ENCODE measurements around the gene IQCE. TPM values are rescaled to one million over a fixed set of nuclear protein-coding genes. Genes with fewer than 3 reads are reported as not detected.
"Not testable (repeated sequence)": the region's sequence is repeated elsewhere in the genome, so short reads cannot be mapped to it uniquely, and the experiment has no call there.

IQCE gene
- total and polyA plus RNA-seq, 2 donors, result 8.9 to 9.3 TPM

DNA sequence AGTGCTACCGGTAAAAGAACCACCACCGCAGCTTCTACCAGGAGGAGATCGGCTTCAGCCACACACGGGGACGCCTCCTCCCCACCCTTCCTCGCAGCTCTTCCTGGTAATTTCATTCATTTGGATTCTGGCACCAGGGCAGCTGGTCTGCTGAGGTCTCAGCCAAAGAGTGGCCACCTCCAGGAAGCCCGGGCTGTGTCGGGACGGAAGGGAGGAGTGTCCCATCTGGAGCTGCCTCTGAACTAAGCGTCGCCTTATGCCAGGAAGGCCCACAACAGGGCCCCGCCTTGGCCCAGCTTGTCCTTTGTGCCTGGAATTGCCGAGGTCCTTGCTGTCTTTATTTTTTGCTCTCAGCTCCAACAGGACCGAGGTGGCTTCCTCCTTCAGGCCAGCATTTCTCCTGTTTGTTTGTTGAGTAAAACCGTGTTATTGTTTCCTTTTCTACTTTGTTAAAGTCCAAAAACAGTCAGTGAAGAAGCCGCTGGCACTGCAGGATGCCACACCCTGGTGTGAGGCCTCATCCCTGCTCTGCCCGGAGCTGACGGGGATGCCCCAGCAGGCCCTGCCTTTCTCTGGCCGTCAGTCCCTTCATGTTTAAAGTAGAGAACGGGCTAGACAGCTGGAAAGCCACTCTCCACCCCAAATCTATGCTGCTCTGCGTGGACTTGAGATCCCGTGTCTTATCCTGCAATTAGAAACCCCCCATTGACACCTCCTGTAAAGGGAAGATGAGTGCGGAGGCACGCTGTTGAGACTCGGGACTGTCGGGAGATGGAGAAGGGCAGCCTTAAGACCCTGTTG, 48.5 kb downstream of the IQCE start:
- Histone ChIP-seq H3K27ac (ENCODE audit: low read depth) (no peak overlapping the region), H3K4me1 (ENCODE audit: insufficient read depth) (no peaks in the 10 kb centered on the region), H3K36me3 (ENCODE audit: insufficient read depth) (no peaks in the 10 kb centered on the region), H3K4me3 (ENCODE audit: low read depth, low read length) (no peak overlapping the region)
- 75% methylated on average over 26 of the region's 26 CpGs for WGBS
- no peak for DNase-seq (ENCODE audit: extremely low spot score)

DNA sequence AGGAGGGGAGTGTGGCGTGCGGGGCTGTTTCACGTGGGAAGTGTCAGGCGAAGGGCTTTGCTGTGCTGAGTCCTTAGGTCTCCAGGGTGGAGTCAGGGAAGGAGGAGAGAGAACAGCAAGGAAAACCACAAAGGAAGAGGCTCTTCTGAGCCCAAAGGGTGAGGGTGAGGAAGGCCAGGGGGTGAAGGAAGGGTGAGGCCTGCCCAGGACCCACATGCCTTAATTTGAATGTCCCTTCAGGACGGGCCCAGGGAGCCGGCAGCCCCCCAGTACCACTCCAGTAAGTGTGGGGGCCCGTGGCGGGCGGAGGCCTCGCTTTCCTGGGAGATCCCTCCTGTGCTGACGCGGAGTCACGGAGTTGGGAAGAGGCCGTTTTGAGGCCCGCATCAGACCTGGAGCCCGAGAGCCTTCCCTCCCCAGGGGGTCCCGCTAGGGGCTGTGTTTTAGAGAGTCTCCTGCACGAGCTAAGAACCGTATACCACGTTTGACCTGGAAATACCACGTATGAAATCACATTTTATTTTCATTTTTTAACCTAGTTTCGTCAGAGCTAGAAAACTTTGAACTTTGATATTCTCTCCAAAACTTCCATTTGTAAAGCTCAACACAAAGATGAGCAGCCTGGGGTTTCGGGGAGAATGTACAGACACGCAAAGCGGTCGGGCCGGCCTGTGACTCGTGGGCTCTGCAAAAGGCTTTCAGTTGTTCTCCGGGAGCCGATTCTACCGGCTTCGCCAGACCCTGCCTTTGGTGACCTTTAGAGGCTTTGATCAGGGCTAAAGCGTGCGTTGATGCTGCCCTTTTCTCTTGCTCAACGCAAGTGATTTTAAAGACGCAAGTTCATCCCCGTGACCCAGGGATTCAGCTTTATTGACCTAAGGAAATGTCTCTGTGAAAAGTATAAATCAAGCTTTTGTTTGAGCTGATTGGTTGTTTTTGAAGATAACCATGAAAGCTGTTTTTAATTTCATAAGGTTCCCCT, 49.4 kb downstream of the IQCE start:
- H3K4me1 ChIP-seq (ENCODE audit: insufficient read depth), result no peaks in the 10 kb centered on the region
- H3K27ac ChIP-seq (ENCODE audit: low read depth), result no peak overlapping the region
- H3K36me3 ChIP-seq (ENCODE audit: insufficient read depth), result no peaks in the 10 kb centered on the region
- WGBS, result 84% methylated on average over 37 of the region's 37 CpGs
- H3K4me3 ChIP-seq (ENCODE audit: low read depth, low read length), result no peak overlapping the region
- no peak for DNase-seq (ENCODE audit: extremely low spot score)

GRCh38 chr7:2608921-2609411, 50.2 kb downstream of the IQCE start:
- WGBS, result 68% methylated on average over 14 of the region's 14 CpGs
- Histone ChIP-seq H3K4me3 (ENCODE audit: low read depth, low read length) (no peak overlapping the region), H3K36me3 (ENCODE audit: insufficient read depth) (no peaks in the 10 kb centered on the region), H3K27ac (ENCODE audit: low read depth) (no peak overlapping the region), H3K4me1 (ENCODE audit: insufficient read depth) (no peaks in the 10 kb centered on the region)
- no peak for DNase-seq (ENCODE audit: extremely low spot score)

DNA sequence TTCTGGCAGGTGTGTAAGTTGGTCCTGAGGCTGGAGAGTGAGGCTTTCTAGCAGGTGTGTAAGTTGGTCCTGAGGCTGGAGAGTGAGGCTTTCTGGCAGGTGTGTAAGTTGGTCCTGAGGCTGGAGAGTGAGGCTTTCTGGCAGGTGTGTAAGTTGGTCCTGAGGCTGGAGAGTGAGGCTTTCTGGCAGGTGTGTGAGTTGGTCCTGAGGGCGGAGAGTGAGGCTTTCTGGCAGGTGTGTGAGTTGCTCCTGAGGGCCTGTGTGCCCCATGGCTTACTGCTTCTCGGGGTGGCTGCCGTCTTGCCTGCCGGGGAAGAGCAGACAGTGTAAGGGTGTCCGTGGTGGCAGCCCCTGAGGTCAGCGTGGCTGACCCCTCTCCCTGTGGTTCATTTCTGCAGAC, 50.9 kb downstream of the IQCE start:
- H3K36me3 ChIP-seq (ENCODE audit: insufficient read depth); H3K4me3 ChIP-seq (ENCODE audit: low read depth, low read length); H3K4me1 ChIP-seq (ENCODE audit: insufficient read depth); DNase-seq (ENCODE audit: extremely low spot score); H3K27ac ChIP-seq (ENCODE audit: low read depth): not testable (repeated sequence)
- 93% methylated on average over 6 of the region's 6 CpGs for WGBS

DNA sequence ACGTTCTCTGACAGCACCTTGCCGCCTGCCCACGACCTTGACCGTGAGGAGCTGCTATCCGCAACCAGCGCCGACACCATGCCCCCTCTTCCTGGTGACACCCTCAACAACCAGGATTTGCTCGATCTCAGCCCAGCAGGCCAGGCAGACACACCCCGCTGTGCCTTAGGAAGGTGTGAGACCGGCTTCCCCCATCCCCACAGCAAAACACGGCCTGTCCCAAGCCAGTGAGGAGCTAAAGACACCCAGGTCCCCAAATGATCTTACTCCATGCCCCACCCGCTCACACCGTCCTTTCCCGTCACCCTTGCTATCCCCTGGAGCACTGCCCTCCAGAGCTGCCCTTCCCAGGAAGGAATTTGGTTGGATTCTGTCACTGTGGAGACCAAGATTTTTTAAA, 51.7 kb downstream of the IQCE start:
- Histone ChIP-seq H3K36me3 (ENCODE audit: insufficient read depth) (no peaks in the 10 kb centered on the region), H3K4me3 (ENCODE audit: low read depth, low read length) (no peak overlapping the region), H3K4me1 (ENCODE audit: insufficient read depth) (no peaks in the 10 kb centered on the region), H3K27ac (ENCODE audit: low read depth) (no peak overlapping the region)
- WGBS, result 95% methylated on average over 14 of the region's 14 CpGs
- no peak for DNase-seq (ENCODE audit: extremely low spot score)

DNA sequence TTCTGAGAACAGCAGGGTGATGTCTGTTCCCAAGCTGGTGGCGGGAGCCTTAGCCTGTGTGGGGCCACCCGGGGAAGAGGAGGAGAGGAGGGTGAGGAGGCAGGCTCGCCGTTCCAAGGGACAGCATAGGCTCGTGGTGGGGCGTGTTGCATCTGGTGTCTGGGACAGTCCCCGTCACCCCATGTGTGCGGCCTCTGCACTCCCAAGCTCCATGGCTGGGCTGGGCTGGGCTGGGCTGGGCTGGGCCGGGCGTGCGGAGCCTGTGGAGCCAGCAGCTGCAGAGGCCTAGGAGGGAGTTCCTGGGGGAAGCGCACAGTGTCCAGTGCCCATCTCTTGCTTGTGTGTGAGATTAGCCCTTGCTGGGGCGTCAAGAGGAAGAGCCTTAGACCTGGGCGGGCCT, 52.1 kb downstream of the IQCE start:
- WGBS, result 76% methylated on average over 14 of the region's 14 CpGs
- DNase-seq (ENCODE audit: extremely low spot score), result no peak
- Histone ChIP-seq H3K36me3 (ENCODE audit: insufficient read depth) (no peaks in the 10 kb centered on the region), H3K4me3 (ENCODE audit: low read depth, low read length) (no peak overlapping the region), H3K27ac (ENCODE audit: low read depth) (no peak overlapping the region), H3K4me1 (ENCODE audit: insufficient read depth) (no peaks in the 10 kb centered on the region)

GRCh38 chr7:2611401-2611800, 52.6 kb downstream of the IQCE start:
- H3K4me1 ChIP-seq (ENCODE audit: insufficient read depth), result no peaks in the 10 kb centered on the region
- no peaks in the 10 kb centered on the region for H3K36me3 ChIP-seq (ENCODE audit: insufficient read depth)
- no peak overlapping the region for H3K27ac ChIP-seq (ENCODE audit: low read depth)
- no peak for DNase-seq (ENCODE audit: extremely low spot score)
- 91% methylated on average over 11 of the region's 11 CpGs for WGBS
- H3K4me3 ChIP-seq (ENCODE audit: low read depth, low read length), result no peak overlapping the region

DNA sequence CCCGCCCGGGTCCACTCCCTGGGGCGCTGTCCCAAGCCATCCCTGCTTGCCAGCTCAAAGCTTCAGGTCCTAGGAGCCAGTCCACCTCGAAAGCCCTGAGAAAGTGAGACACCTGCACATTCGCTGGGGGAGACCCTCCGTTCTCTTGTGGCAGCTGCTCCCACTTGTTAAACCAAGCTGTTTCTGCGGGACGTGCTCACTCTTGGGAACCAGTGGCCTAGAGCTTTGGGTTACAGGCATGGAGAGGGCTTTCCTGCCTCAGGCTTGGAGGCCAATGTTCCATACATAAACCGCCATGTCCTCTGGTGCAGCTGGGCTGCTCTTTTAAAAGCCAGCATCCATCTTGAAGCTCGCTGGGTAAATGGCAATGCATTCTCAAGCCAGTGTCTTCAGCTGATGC, 53.1 kb downstream of the IQCE start:
- H3K4me3 ChIP-seq (ENCODE audit: low read depth, low read length), result no peak overlapping the region
- H3K36me3 ChIP-seq (ENCODE audit: insufficient read depth), result no peaks in the 10 kb centered on the region
- no peak overlapping the region for H3K27ac ChIP-seq (ENCODE audit: low read depth)
- 92% methylated on average over 10 of the region's 10 CpGs for WGBS
- H3K4me1 ChIP-seq (ENCODE audit: insufficient read depth), result no peaks in the 10 kb centered on the region
- no peak for DNase-seq (ENCODE audit: extremely low spot score)

- Histone ChIP-seq H3K36me3 (ENCODE audit: insufficient read depth) (no peaks in the 10 kb centered on the region), H3K4me1 (ENCODE audit: insufficient read depth) (no peaks in the 10 kb centered on the region), H3K4me3 (ENCODE audit: low read depth, low read length) (no peak overlapping the region), H3K27ac (ENCODE audit: low read depth) (no peak overlapping the region)
- WGBS, result 80% methylated on average over 14 of the region's 15 CpGs
- no peak for DNase-seq (ENCODE audit: extremely low spot score)
These were observed 53.8 kb downstream of the IQCE start for GRCh38 chr7:2612445-2613097.

DNA sequence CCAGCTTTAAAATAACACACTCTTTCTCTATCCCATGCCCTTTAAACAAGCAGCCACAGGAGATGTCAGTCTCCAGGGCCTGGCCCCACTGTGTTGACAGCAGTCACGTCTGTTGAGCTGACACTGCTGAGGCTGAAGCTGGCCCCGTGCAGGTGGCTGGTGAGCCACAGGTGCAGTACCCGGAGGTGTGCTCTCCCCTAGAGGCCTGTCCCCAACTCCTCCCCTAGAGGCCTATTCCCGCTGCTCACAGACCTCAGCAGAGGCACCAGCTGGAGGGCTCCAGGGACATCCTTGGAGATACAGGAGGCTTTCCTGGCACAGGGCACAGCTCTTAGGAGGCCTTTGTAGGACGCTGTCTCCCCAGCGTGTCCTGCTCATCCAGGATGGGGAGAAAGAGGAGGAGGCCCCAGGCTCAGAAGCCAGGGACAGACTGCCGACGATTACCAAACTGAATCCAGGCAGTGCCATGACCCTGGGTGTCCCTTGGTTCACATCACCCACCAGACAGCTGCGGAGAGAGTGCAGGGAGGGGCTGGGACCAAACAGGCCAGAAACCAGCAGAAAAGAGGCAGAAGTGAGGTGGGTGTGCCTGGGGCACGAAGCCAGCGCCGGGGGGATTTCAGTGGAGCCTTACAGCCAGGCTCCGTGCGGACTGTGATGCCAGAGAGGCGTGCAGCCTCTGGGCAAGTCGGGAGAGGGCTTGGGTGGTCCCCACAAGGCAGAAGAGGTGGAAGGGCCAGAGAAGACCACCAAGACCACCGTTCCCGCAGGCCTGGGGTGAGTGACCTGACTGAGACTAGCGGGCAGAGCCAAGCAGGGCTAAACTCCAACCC, 54.5 kb downstream of the IQCE start:
- DNase-seq (ENCODE audit: extremely low spot score), result no peak
- Histone ChIP-seq H3K36me3 (ENCODE audit: insufficient read depth) (no peaks in the 10 kb centered on the region), H3K4me3 (ENCODE audit: low read depth, low read length) (no peak overlapping the region), H3K4me1 (ENCODE audit: insufficient read depth) (no peaks in the 10 kb centered on the region), H3K27ac (ENCODE audit: low read depth) (no peak overlapping the region)
- 72% methylated on average over 19 of the region's 19 CpGs for WGBS

DNA sequence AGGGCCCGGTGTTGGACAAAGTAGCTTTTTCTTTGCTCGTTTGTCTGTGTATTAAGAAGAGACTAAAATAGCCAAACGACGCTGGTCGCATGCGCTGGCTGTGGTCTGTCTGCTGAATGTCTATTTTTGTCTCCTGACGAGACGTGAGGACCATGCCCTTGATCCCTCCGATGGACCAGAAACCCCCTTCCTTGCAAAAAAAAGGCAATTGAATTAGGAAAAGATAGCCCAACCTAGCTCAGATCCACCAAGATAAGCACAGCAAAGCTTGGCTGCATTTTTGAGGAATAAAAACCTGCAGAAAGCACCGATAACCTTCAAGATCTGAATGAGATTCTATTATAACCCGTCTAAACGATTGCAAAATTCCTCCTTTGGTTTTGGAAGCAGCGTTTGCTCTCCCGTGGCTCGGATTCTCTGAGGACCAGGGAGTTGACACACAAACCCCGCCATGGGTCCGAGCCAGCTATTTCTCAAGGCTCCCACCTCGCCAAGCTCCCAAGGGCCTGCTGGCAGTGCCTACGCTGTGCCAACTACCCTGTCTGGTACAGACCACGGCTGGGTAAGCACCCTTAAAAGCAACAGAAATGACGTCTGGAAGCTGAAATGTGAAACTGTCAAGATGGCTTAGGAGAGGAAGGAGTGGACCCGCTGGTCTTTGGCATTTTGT, 55.3 kb downstream of the IQCE start:
- 24% methylated on average over 22 of the region's 22 CpGs for WGBS
- H3K36me3 ChIP-seq (ENCODE audit: insufficient read depth), result no peaks in the 10 kb centered on the region
- no peak overlapping the region for H3K27ac ChIP-seq (ENCODE audit: low read depth)
- H3K4me3 ChIP-seq (ENCODE audit: low read depth, low read length), result no peak overlapping the region
- H3K4me1 ChIP-seq (ENCODE audit: insufficient read depth), result no peaks in the 10 kb centered on the region
- DNase-seq (ENCODE audit: extremely low spot score), result no peak

DNA sequence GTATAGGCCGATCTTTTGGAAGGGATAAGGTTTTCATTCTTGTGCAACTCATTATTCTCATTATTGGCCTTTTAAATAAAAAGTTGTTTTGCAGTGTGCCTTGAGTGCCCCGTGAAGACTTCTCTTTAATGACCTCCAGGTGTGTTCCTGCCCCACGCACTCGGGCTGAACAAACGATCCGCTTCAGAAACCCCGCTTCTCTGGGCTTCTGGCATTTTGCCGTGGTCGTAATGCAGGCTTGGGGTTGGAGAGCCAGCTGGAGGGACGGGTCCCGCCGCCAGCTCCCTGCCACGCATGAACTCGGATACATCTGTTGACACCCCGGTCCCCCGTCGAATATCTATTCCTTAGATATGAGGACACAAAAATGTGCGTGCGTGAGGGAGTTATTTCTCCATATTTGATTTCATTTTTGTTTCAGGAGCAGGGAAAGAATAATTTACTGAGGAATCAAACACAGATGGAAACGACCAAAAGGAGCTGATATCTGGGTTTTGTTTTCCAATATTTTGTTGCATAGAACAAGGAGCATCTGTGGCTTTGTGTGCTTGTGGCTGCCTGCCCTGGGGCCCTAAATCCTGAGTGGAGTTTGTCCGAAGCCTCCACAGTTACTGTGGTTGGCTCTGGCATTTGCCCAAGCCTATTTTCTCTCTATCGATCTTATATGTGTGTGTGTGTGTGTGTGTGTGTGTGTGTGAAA, 56.0 kb downstream of the IQCE start:
- H3K4me1 ChIP-seq (ENCODE audit: insufficient read depth), result no peaks in the 10 kb centered on the region
- no peak overlapping the region for H3K27ac ChIP-seq (ENCODE audit: low read depth)
- no peaks in the 10 kb centered on the region for H3K36me3 ChIP-seq (ENCODE audit: insufficient read depth)
- no peak overlapping the region for H3K4me3 ChIP-seq (ENCODE audit: low read depth, low read length)
- 40% methylated on average over 22 of the region's 22 CpGs for WGBS
- no peak for DNase-seq (ENCODE audit: extremely low spot score)
